LNCaP clone FGC (cell line): ENCODE data around the gene RNF180.
"Not testable (repeated sequence)": the region's sequence is repeated elsewhere in the genome, so short reads cannot be mapped to it uniquely, and the experiment has no call there.

Source experiments
- DNase-seq: peaks from one replicate; pipeline ENCODE4 v3.0.0-alpha.2; 2011; ENCODE audit warnings: low read depth
- H3K4me3 ChIP-seq: 2 replicates; pipeline ENCODE4 v1.5.1; 2011; ENCODE audit warnings: mild to moderate bottlenecking, low read depth, low read length, control low read depth
- CTCF ChIP-seq: IDR thresholded peaks from 2 replicates; pipeline ENCODE4 v1.5.1; 2012; ENCODE audit warnings: mild to moderate bottlenecking; ENCODE audit not compliant: control insufficient read depth, insufficient read depth; ENCODE audit errors: extremely low read depth

Gene RNF180

GRCh38 chr5:64260756-64261155, 95.1 kb downstream of the RNF180 start:
- no peak for DNase-seq
- no peak for TF ChIP-seq CTCF
- no peak overlapping the region for H3K4me3 ChIP-seq

- TF ChIP-seq CTCF = no peak
- H3K4me3 ChIP-seq = no peak overlapping the region
- no peak for DNase-seq
Observed at GRCh38 chr5:64269164-64269563, 103.5 kb downstream of the RNF180 start.

GRCh38 chr5:64273276-64273675, 107.6 kb downstream of the RNF180 start:
- no peak for DNase-seq
- no peak overlapping the region for H3K4me3 ChIP-seq
- TF ChIP-seq CTCF = no peak

GRCh38 chr5:64285188-64286130, 119.8 kb downstream of the RNF180 start:
- no peak overlapping the region for H3K4me3 ChIP-seq
- TF ChIP-seq CTCF = no peak
- no peak for DNase-seq

- TF ChIP-seq CTCF = no peak
- no peak for DNase-seq
- no peak overlapping the region for H3K4me3 ChIP-seq
Observed at GRCh38 chr5:64286381-64286780, 120.7 kb downstream of the RNF180 start.

GRCh38 chr5:64288496-64288895, 122.9 kb downstream of the RNF180 start:
- DNase-seq, H3K4me3 ChIP-seq: not testable (repeated sequence)

GRCh38 chr5:64292611-64293215, 127.1 kb downstream of the RNF180 start:
- H3K4me3 ChIP-seq = no peak overlapping the region

More at GRCh38 chr5:64292611-64293215, 127.1 kb downstream of the RNF180 start:
- DNase-seq = no peak
- TF ChIP-seq CTCF = no peak
